ENCODE measurements around the gene NMT1.
A peak's percentile ranks its signal among the peaks of the same experiment; 100 is the strongest.

Gene NMT1

GRCh38 chr17:45131616-45132319 lies 70.7 kb downstream of the NMT1 start:
- peaks cover 9% of the 10 kb centered on the region for H3K4me1 ChIP-seq (ENCODE audit: control insufficient read depth, insufficient read depth, low read length)
- POLR2A ChIA-PET = interaction anchor here (2.4 kb wide), 1 partner anchor 17 kb away, joined by 20 read pairs; the partner anchor contains the start of gene HEXIM1
- H3K27ac ChIP-seq (ENCODE audit: extremely low read depth, low read depth, low read length) = peak overlapping the region; percentile 84
- TF ChIP-seq ZNF623 (tag by site-specific recombination; IDR thresholded peaks at IDR 0.05) = no peak
- peak; percentile 67 for TF ChIP-seq KLF16 (tag by site-specific recombination; IDR thresholded peaks at IDR 0.05)
- TF ChIP-seq ZBTB7A (tag by site-specific recombination; IDR thresholded peaks at IDR 0.05; ENCODE audit: low read depth) = peak; percentile 92
- TF ChIP-seq PRDM4 (tag by site-specific recombination; IDR thresholded peaks at IDR 0.05) = no peak
- TF ChIP-seq ZNF280C (tag by site-specific recombination; IDR thresholded peaks at IDR 0.05) = no peak
- no peak for TF ChIP-seq ZNF302 (tag by site-specific recombination; IDR thresholded peaks at IDR 0.05; ENCODE audit: low read depth)
- TF ChIP-seq CTCF (tag by site-specific recombination; IDR thresholded peaks at IDR 0.05) = peak; percentile 90
- no peak for TF ChIP-seq ZNF521 (tag by site-specific recombination; IDR thresholded peaks at IDR 0.05)
- no peak for TF ChIP-seq ZNF626 (tag by site-specific recombination; IDR thresholded peaks at IDR 0.05)
- no peak for TF ChIP-seq ZNF18 (tag by site-specific recombination; IDR thresholded peaks at IDR 0.05)
- TF ChIP-seq ZNF350 (tag by site-specific recombination; IDR thresholded peaks at IDR 0.05) = no peak
- TF ChIP-seq KLF1 (tag by site-specific recombination; IDR thresholded peaks at IDR 0.05) = no peak
- no peak for TF ChIP-seq ZBTB44 (tag by site-specific recombination; IDR thresholded peaks at IDR 0.05)
- no peak for TF ChIP-seq ZNF701 (tag by site-specific recombination; IDR thresholded peaks at IDR 0.05)
- TF ChIP-seq ZNF24 (tag by site-specific recombination; IDR thresholded peaks at IDR 0.05) = 0 out of 2 replicates have a peak, but pooled peaks have one; percentile 46
- TF ChIP-seq PRDM10 (tag by site-specific recombination; IDR thresholded peaks at IDR 0.05) = no peak
- no peak for TF ChIP-seq ZNF529 (tag by site-specific recombination; IDR thresholded peaks at IDR 0.05; ENCODE audit: insufficient replicate concordance)
- TF ChIP-seq REST (tag by site-specific recombination; IDR thresholded peaks at IDR 0.05) = no peak
- TF ChIP-seq ZNF146 (tag by site-specific recombination; IDR thresholded peaks at IDR 0.05) = no peak

More at GRCh38 chr17:45131616-45132319, 70.7 kb downstream of the NMT1 start:
- Histone ChIP-seq H3K4me3 (ENCODE audit: low read depth, low read length) (peak overlapping the region; percentile 70), H3K9me3 (ENCODE audit: control insufficient read depth, insufficient read depth, low read depth, low read length) (no peaks in the 10 kb centered on the region), H3K36me3 (ENCODE audit: control insufficient read depth in 2 of 2, insufficient read depth in 1 of 2, low read length in 2 of 2) (peaks cover 3 to 4% of the 10 kb centered on the region in 2 experiments; a peak in 1 of 3 replicates)
- CTCF ChIA-PET = interaction anchor here (0.6 to 10.1 kb wide), 15 partner anchors 8 to 632 kb away, joined by 3 to 209 read pairs (median 5); partner anchors contain the start of gene HEXIM1

Measured in HEK293 (cell line).